ENCODE results near the gene PDZD2.

DNA sequence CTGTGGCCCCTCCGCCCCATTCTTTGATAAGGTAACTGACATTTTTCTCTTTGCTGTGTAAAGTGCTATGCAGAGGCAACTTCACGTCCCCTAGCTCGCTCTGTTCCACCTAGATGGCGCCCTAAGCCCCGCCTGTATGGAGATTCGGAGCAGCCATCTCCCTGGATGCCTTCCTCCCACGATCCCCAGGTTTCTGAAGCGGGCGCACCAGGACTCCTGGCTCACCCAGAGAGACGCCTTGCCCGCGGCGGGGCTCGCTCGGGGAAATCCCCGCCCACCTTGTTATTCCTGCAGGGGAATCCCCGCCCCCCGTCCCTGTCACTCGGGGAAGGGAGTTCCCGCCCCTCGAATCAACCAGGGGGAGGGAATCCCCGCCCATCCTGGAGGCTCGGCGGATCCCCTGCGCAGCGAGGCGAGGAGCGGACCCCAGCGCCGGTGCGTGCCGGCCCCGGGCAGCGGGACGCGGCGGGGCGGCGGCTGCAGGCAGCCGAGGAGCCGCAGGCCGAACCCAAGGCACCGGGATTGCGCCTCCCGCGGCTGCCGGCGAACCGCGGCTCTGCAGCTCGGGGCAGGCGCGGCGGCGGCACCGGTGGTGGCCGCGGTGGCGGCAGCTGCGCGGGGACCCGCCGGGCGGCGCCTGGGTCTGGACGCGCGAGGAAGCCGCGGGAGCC lies at the start of gene PDZD2:
- TF ChIP-seq POLR2A (IDR thresholded peaks at IDR 0.05), result no peak
- TF ChIP-seq EP300 (IDR thresholded peaks at IDR 0.05), result no peak
- TF ChIP-seq, protein P1, sequence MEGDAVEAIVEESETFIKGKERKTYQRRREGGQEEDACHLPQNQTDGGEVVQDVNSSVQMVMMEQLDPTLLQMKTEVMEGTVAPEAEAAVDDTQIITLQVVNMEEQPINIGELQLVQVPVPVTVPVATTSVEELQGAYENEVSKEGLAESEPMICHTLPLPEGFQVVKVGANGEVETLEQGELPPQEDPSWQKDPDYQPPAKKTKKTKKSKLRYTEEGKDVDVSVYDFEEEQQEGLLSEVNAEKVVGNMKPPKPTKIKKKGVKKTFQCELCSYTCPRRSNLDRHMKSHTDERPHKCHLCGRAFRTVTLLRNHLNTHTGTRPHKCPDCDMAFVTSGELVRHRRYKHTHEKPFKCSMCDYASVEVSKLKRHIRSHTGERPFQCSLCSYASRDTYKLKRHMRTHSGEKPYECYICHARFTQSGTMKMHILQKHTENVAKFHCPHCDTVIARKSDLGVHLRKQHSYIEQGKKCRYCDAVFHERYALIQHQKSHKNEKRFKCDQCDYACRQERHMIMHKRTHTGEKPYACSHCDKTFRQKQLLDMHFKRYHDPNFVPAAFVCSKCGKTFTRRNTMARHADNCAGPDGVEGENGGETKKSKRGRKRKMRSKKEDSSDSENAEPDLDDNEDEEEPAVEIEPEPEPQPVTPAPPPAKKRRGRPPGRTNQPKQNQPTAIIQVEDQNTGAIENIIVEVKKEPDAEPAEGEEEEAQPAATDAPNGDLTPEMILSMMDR (IDR thresholded peaks at IDR 0.05), result peak; percentile 15 to 49 (median 44)
